ENCODE data around the gene SHISA3. TPM values are rescaled to one million over a fixed set of nuclear protein-coding genes. Genes with fewer than 3 reads are reported as not detected.
"Not testable (repeated sequence)": the region's sequence is repeated elsewhere in the genome, so short reads cannot be mapped to it uniquely, and the experiment has no call there.

Gene SHISA3
- total RNA-seq, 1 donor = not detected

GRCh38 chr4:42369489-42369888, 27.8 kb upstream of the SHISA3 start:
- DNase-seq (ENCODE audit: low read depth) = no peak
- H3K4me3 ChIP-seq (ENCODE audit: low read depth, low read length) = no peak overlapping the region
- no peak for TF ChIP-seq CTCF (IDR thresholded peaks at IDR 0.05; ENCODE audit: insufficient read depth, low read depth, low read length)

GRCh38 chr4:42371305-42372252, 25.7 kb upstream of the SHISA3 start:
- H3K4me3 ChIP-seq (ENCODE audit: low read depth, low read length) = no peak overlapping the region
- peak; percentile 33 for DNase-seq (ENCODE audit: low read depth)
- peak; percentile 37 for TF ChIP-seq CTCF (IDR thresholded peaks at IDR 0.05; ENCODE audit: insufficient read depth, low read depth, low read length)

GRCh38 chr4:42372303-42372702, 25.0 kb upstream of the SHISA3 start:
- not testable (repeated sequence) for DNase-seq (ENCODE audit: low read depth); H3K4me3 ChIP-seq (ENCODE audit: low read depth, low read length)

GRCh38 chr4:42377497-42377896, 19.8 kb upstream of the SHISA3 start:
- H3K4me3 ChIP-seq (ENCODE audit: low read depth, low read length) = no peak overlapping the region
- no peak for TF ChIP-seq CTCF (IDR thresholded peaks at IDR 0.05; ENCODE audit: insufficient read depth, low read depth, low read length)
- no peak for DNase-seq (ENCODE audit: low read depth)

GRCh38 chr4:42381666-42382065, 15.6 kb upstream of the SHISA3 start:
- no peak overlapping the region for H3K4me3 ChIP-seq (ENCODE audit: low read depth, low read length)
- DNase-seq (ENCODE audit: low read depth) = no peak
- TF ChIP-seq CTCF (IDR thresholded peaks at IDR 0.05; ENCODE audit: insufficient read depth, low read depth, low read length) = no peak

GRCh38 chr4:42385516-42385915, 11.8 kb upstream of the SHISA3 start:
- no peak for DNase-seq (ENCODE audit: low read depth)
- no peak for TF ChIP-seq CTCF (IDR thresholded peaks at IDR 0.05; ENCODE audit: insufficient read depth, low read depth, low read length)
- H3K4me3 ChIP-seq (ENCODE audit: low read depth, low read length) = no peak overlapping the region

GRCh38 chr4:42390622-42391354, 6.5 kb upstream of the SHISA3 start:
- H3K4me3 ChIP-seq (ENCODE audit: low read depth, low read length) = no peak overlapping the region
- no peak for TF ChIP-seq CTCF (IDR thresholded peaks at IDR 0.05; ENCODE audit: insufficient read depth, low read depth, low read length)
- no peak for DNase-seq (ENCODE audit: low read depth)

Data from fibroblast of villous mesenchyme (primary cell).